Psoas muscle (tissue), 8 donors: Measurements from ENCODE around the gene TM9SF4. TPM values are rescaled to one million over a fixed set of nuclear protein-coding genes. Genes with fewer than 3 reads are reported as not detected.
"Not testable (repeated sequence)": the region's sequence is repeated elsewhere in the genome, so short reads cannot be mapped to it uniquely, and the experiment has no call there.

Experiments
- ATAC-seq, 4 donors: fragments of 200-7000 bp; cut with Tn5 transposase; one replicate each; pipeline ENCODE4 v1.9.1; 2020; ENCODE audit warnings: moderate library complexity in 3 of 4, mild to moderate bottlenecking in 2 of 4
- DNase-seq, 2 donors: peaks; one replicate each; pipeline ENCODE4 v3.0.0-alpha.2; 2020
- H3K27ac ChIP-seq: fragments of 200-600 bp; one replicate; pipeline ENCODE4 v1.8.0; 2022
- H3K27me3 ChIP-seq, 3 donors: fragments of 200-600 bp in 1 of 3; one replicate each; pipeline versions ENCODE4 v1.6.1 to v1.8.0; 2013 to 2022; ENCODE audit warnings: low read length in 2 of 3, mild to moderate bottlenecking in 2 of 3, moderate library complexity in 1 of 3; ENCODE audit not compliant: insufficient read depth in 3 of 3
- H3K36me3 ChIP-seq, 2 donors: fragments of 200-600 bp in 1 of 2; one replicate each; pipeline versions ENCODE4 v1.6.1 to v1.8.0; 2013 to 2022; ENCODE audit warnings: low read depth in 1 of 2, mild to moderate bottlenecking in 1 of 2, moderate library complexity in 1 of 2; ENCODE audit not compliant: insufficient read depth in 1 of 2
- H3K4me1 ChIP-seq: fragments of 200-600 bp; one replicate; pipeline ENCODE4 v1.8.0; 2022
- H3K4me3 ChIP-seq: fragments of 200-600 bp; one replicate; pipeline ENCODE4 v1.8.0; 2022; ENCODE audit warnings: mild to moderate bottlenecking
- H3K9me3 ChIP-seq: fragments of 200-600 bp; one replicate; pipeline ENCODE4 v1.8.0; 2022
- WGBS, 3 donors: extraction: QIAGEN DNeasy Blood & Tissue Kit; methylation state at CpG; one replicate each; pipeline versions ENCODE4 v1.1.6 to v1.1.7; 2013; 5-methylcytosine and 5-hydroxymethylcytosine counted together
- intact Hi-C, 2 donors: fragments of 100-400 bp; cut with DNase I; formaldehyde crosslinking; loops; one replicate each; pipeline versions ENCODE4 v1.11.0 to v1.14.2; 2022
- polyA plus RNA-seq, 3 donors: library from polyadenylated mRNA; stranded (reverse); fragments of 200-250 nt; gene quantifications; one replicate each; pipeline ENCODE4 v1.2.3, GENCODE V29; 2013
- total RNA-seq, 4 donors: library from RNA; stranded (reverse); fragmentation: NEBNext Ultra II Directional in 2 of 4; extraction: Animal tissue kit (Norgen Biotek cat#: 25700) in 2 of 4; gene quantifications; one replicate each; pipeline versions ENCODE4 v1.2.1 to v1.2.4, GENCODE V29; 2021 to 2023
- TF ChIP-seq, protein P1 (sequence below): fragments of 200-600 bp; IDR thresholded peaks from one replicate; pipeline ENCODE4 v1.8.0; 2022; ENCODE audit warnings: antibody characterized with exemption
- donor health status: healthy with polysubstance abuse.
- donor health status: DM: no; HTN: no; CAD: no; lungs with moderate emphysema.
- donor health status: Bipolar disorder and iron deficiency.
- donor health status: healthy.
- donor health status: DM: yes; HTN: yes; CAD: no.
- donor health status: DM: no; HTN: no; CAD: no.
- donor health status: DM: no; HTN: no; CAD: no.
- donor health status: DM: yes; HTN: yes; CAD: no.

The TM9SF4 gene
- total and polyA plus RNA-seq, 7 donors = 14.0 to 28.0 (median 25.7) TPM

- DNase-seq = no peak
- WGBS, 3 donors = 94 to 98% (median 96%) methylated on average over 4 of the region's 4 CpGs
- ATAC-seq = no peak
- intact Hi-C loops = no loop called here
- Histone ChIP-seq H3K27me3 (no peaks in the 10 kb centered on the region), H3K4me1 (no peaks in the 10 kb centered on the region), H3K27ac (no peak overlapping the region), H3K36me3 (peaks cover 3 to 41% of the 10 kb centered on the region in 2 donors), H3K4me3 (no peak overlapping the region), H3K9me3 (no peaks in the 10 kb centered on the region)
- TF ChIP-seq, protein P1, sequence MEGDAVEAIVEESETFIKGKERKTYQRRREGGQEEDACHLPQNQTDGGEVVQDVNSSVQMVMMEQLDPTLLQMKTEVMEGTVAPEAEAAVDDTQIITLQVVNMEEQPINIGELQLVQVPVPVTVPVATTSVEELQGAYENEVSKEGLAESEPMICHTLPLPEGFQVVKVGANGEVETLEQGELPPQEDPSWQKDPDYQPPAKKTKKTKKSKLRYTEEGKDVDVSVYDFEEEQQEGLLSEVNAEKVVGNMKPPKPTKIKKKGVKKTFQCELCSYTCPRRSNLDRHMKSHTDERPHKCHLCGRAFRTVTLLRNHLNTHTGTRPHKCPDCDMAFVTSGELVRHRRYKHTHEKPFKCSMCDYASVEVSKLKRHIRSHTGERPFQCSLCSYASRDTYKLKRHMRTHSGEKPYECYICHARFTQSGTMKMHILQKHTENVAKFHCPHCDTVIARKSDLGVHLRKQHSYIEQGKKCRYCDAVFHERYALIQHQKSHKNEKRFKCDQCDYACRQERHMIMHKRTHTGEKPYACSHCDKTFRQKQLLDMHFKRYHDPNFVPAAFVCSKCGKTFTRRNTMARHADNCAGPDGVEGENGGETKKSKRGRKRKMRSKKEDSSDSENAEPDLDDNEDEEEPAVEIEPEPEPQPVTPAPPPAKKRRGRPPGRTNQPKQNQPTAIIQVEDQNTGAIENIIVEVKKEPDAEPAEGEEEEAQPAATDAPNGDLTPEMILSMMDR = no peak
Observed at GRCh38 chr20:32167552-32167951, 58.0 kb downstream of the TM9SF4 start.

- DNase-seq (no peak), ATAC-seq (peak in 2 of 4 donors; percentile 17 to 28)
- 58 to 70% (median 64%) methylated on average over 2 of the region's 2 CpGs for WGBS, 3 donors
Observed at GRCh38 chr20:32168184-32168910, 58.8 kb downstream of the TM9SF4 start.

GRCh38 chr20:32177696-32178095 lies 68.2 kb downstream of the TM9SF4 start:
- not testable (repeated sequence) for H3K4me1 ChIP-seq, H3K27me3 ChIP-seq, ATAC-seq, H3K9me3 ChIP-seq, H3K36me3 ChIP-seq, H3K4me3 ChIP-seq, H3K27ac ChIP-seq
- 89 to 91% (median 89%) methylated on average over 7 of the region's 7 CpGs for WGBS, 3 donors
- peak in 1 of 2 donors; percentile 16 for DNase-seq
- intact Hi-C loops = loop anchor here in 1 of 2 donors (2.0 kb wide), 1 partner anchor 39 kb away; no protein-coding TSS in a partner anchor

More at GRCh38 chr20:32168184-32168910, 58.8 kb downstream of the TM9SF4 start:
- TF ChIP-seq, protein P1 = no peak
- H3K4me1 ChIP-seq = no peaks in the 10 kb centered on the region
- intact Hi-C loops = no loop called here
- no peaks in the 10 kb centered on the region for H3K9me3 ChIP-seq
- peaks cover 3 to 34% of the 10 kb centered on the region in 2 donors for H3K36me3 ChIP-seq
- H3K27ac ChIP-seq = no peak overlapping the region
- H3K27me3 ChIP-seq = no peaks in the 10 kb centered on the region
- no peak overlapping the region for H3K4me3 ChIP-seq

DNA sequence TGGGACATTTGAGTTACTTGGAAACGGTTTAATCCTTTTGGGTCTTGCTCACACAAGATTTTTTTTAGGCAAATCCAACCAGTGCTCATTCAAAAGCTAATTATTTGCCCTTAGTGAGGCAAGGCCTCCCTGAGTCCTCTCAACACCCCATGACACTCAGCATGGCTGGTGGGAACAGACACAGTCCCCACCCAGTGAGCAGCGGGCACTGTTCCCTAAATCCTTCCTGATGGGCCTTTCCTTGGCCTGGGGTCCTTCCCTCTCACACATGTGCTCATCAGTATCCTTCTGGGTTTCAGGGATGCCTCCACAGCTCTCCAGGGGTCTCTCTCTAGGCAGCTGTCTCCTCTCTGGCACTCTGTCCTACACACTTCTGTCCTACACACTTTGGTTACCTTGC lies 70.0 kb downstream of the TM9SF4 start:
- 78 to 93% (median 90%) methylated on average over 2 of the region's 2 CpGs for WGBS, 3 donors
- peak in 1 of 2 donors; percentile 15 for DNase-seq
- H3K36me3 ChIP-seq = no peaks in the 10 kb centered on the region
- no peak for ATAC-seq
- H3K4me1 ChIP-seq = no peaks in the 10 kb centered on the region
- intact Hi-C loops = loop anchor here in 1 of 2 donors (2.0 kb wide), 1 partner anchor 41 kb away; no protein-coding TSS in a partner anchor
- H3K9me3 ChIP-seq = no peaks in the 10 kb centered on the region
- no peak overlapping the region for H3K4me3 ChIP-seq
- TF ChIP-seq, protein P1 = no peak
- H3K27ac ChIP-seq = no peak overlapping the region
- no peaks in the 10 kb centered on the region for H3K27me3 ChIP-seq

DNA sequence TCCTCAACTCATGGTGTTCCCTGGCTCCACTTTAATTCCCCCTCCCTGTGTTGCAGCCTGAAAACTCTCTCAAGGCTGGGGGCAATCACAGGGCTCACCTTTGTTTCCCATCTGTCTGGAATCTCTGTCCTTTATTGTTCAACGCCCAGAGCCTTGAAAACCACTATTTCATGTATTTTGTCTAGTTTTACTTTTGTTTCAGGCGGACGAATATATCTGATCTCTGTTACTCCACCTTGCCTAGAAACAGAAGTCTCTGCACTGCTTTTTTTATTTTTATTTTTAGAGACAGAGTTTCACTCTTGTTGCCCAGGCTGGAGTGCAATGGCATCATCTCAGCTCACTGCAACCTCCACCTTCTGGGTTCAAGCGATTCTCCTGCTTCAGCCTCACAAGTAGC lies 70.4 kb downstream of the TM9SF4 start:
- no peaks in the 10 kb centered on the region for H3K4me1 ChIP-seq
- TF ChIP-seq, protein P1 = no peak
- WGBS, 3 donors = 91 to 93% (median 93%) methylated on average over 4 of the region's 4 CpGs
- H3K27me3 ChIP-seq = no peaks in the 10 kb centered on the region
- H3K4me3 ChIP-seq = no peak overlapping the region
- H3K9me3 ChIP-seq = no peaks in the 10 kb centered on the region
- intact Hi-C loops = loop anchor here in 1 of 2 donors (2.0 kb wide), 1 partner anchor 41 kb away; no protein-coding TSS in a partner anchor
- H3K36me3 ChIP-seq = no peaks in the 10 kb centered on the region
- no peak for DNase-seq
- no peak for ATAC-seq
- H3K27ac ChIP-seq = no peak overlapping the region
